ENCODE measurements around the gene SYNDIG1.

The SYNDIG1 gene

DNA sequence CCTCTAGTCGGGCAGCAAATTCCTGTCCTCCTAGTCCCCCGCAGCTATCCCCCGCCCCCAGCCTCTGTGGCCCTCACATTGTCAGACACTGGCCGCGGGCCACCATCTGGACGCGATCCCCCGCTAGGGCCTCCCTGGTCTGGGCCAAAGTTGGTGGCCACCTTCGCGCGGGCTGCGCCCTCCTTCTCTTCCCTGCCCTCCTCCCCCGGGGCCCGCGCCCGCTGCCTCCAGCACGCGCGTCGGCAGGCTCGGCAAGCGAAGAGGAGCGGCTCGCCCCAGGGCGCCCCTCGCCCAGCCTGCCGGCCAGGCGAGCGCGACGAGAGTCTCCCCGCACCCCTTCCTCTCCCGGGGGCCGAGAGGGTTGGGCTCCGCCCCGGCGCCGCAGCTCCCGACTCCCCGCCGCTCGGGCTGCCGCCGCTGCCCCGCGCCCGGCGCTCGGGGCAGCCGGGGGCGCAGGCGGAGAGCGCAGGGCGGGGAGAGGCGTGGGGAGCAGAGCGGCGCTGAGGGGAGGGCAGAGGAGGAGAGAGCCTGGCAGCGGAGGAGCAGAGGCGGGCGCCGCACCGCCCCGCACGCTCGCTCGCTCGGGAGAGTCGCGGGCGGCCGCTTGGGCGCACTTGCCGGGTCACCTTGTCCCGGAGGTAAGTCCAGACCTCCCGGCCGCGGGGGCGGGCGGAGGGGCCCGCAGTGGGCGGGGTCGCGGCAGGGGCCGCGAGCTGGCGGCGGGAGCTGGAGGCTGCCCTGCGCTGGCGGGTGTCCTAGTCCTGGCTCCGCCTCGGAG, at the start of gene SYNDIG1:
SYNDIG1 (plus strand) TSS at position 514 of the 778 bp plus-strand sequence. CDS start 73,469 bp downstream, outside the sequence.
- TF ChIP-seq, protein P1, sequence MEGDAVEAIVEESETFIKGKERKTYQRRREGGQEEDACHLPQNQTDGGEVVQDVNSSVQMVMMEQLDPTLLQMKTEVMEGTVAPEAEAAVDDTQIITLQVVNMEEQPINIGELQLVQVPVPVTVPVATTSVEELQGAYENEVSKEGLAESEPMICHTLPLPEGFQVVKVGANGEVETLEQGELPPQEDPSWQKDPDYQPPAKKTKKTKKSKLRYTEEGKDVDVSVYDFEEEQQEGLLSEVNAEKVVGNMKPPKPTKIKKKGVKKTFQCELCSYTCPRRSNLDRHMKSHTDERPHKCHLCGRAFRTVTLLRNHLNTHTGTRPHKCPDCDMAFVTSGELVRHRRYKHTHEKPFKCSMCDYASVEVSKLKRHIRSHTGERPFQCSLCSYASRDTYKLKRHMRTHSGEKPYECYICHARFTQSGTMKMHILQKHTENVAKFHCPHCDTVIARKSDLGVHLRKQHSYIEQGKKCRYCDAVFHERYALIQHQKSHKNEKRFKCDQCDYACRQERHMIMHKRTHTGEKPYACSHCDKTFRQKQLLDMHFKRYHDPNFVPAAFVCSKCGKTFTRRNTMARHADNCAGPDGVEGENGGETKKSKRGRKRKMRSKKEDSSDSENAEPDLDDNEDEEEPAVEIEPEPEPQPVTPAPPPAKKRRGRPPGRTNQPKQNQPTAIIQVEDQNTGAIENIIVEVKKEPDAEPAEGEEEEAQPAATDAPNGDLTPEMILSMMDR (IDR thresholded peaks at IDR 0.05; ENCODE audit: low read length, missing control alignments), result no peak
- DNase-seq (ENCODE audit: low read depth), result no peak
- H3K4me3 ChIP-seq (replicated peaks; ENCODE audit: low read depth, low read length), result no peak within 1 kb of the TSS

DNA sequence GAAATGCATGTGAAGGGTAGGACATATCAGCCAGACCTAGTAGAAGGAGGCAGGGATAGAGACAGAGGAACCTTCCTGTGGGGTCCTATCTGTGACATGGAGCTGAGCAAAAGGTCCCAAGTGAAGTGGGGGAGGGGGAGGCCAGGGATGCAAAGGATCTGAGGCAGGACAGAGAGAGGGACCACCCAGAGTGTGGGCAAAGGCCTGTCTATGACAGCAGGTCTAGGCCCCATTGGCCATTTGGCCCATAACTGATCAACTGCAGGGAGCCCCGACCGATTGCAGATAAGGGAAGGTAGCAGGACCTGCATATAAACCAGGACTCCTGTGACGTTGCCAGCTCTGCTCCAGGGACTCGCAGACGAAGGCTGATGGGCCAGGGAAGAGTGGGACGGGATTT, 49.6 kb upstream of the SYNDIG1 start:
- no peak overlapping the region for H3K4me3 ChIP-seq (replicated peaks; ENCODE audit: low read depth, low read length)
- TF ChIP-seq, protein P1 (IDR thresholded peaks at IDR 0.05; ENCODE audit: low read length, missing control alignments), result no peak
- DNase-seq (ENCODE audit: low read depth), result no peak

DNA sequence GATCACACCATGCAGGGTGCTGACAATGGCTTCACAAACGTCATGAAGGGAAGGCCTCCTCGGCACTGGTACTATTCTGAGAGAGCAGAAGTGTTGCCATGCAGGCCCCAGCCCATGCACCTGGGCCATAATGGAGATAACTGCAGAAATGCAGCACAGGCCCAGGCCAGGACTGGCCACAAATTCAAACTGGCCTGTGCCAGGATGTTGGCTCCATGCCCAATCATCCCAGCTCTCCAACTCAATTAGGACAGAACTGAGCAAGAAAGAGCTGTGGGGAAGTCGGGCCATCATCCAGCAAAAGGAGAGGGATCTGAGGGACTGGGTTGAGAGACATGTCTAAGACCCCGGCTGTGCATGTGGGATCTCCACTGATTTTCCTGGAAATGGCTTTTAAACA, 48.9 kb upstream of the SYNDIG1 start:
- no peak overlapping the region for H3K4me3 ChIP-seq (replicated peaks; ENCODE audit: low read depth, low read length)
- TF ChIP-seq, protein P1 (IDR thresholded peaks at IDR 0.05; ENCODE audit: low read length, missing control alignments), result no peak
- DNase-seq (ENCODE audit: low read depth), result no peak

DNA sequence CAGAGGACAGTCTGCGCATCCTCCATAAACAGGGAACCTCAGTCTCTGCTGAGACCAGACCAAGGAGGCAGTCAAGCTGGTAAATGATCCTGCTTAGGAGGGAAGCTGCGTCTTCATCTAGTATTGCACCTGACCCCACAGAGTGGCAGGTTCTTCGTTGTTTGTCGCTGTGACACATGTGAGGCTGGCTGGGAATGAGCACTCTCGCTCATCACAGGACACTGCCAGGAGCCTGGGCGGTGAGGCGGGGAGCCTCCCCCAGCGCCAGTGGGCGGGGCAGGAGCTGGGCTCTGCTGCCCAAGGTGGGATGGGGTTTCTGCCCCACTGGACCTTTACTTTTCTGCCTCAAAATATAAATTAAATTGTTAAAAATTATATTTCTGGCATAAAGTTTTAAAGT, 48.4 kb upstream of the SYNDIG1 start:
- no peak overlapping the region for H3K4me3 ChIP-seq (replicated peaks; ENCODE audit: low read depth, low read length)
- TF ChIP-seq, protein P1 (IDR thresholded peaks at IDR 0.05; ENCODE audit: low read length, missing control alignments), result no peak
- DNase-seq (ENCODE audit: low read depth), result no peak

DNA sequence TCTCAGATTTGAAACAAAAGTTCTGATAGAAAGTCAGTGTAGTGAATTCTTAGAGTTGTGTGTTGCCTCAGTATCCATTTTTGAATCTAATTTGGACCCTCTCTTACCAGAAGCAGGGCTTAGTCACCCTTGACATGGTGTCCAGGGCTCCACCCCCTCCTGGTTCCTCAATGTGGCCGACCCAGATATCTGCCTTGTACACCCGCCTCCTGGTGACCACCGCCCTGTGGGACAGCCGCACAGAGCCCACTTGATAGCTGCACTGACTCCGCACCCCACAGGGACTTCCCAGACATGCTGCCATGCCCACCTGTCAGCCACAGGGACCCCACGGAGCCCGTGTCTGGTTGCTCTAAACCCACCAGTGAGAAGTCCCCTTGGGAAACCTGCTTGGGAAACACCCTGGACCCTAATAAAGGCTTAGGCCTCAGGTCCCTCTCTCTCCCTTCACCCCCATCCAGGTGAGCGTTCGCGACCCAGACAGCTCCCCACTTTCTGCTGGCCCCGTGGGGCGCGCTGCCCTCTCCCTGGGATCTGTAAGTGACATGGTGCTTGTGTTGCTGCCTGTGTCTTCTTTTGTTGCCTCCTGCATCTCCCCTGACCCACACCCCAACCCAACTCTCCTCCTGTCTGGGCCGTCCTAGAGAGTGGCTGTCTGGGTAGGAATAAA, 47.2 kb upstream of the SYNDIG1 start:
- TF ChIP-seq, protein P1 (IDR thresholded peaks at IDR 0.05; ENCODE audit: low read length, missing control alignments), result no peak
- H3K4me3 ChIP-seq (replicated peaks; ENCODE audit: low read depth, low read length), result no peak overlapping the region
- no peak for DNase-seq (ENCODE audit: low read depth)

DNA sequence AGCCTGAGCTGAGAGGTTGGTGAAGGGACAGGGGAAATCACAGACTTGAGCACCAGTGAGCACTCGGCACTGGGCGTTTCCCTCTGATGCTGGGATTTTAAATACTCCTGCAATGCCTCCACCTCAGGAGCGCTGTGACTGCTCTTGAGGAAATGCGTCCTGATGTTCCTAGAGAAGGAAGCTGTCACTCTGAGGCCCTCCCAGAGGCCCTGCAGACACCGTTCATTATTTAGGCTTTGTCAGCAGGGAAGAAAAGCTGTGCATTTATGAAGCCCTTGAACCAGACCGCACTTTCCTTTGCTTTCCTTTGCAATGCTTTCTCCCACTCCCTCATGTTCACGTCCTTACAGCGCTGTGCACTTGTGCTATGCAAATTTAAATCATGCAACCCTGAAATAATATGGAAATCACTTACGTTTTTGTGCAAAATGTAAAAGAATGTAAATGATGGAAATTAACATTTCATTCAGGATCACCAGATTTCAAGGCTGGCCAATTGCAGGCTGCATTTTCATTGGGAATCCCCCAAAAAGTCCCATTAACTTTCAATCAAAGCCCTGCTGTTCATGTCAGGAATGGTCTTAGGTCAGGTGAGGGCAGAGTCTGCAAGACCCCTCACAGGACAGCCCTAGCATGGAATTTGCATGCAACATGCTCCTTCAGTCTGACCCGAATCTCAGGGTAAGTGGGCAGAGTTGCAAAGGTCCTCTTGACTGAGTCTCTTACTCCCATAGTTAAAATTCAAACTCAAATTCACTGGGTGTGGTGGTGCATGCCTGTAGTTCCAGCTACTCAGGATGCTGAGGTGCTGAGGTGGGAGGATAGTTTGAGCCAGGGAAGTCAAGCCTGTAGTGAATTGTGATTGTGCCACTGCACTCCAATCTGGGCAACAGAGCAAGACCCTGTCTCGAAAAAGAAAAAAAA, 45.8 kb upstream of the SYNDIG1 start:
- H3K4me3 ChIP-seq (replicated peaks; ENCODE audit: low read depth, low read length), result no peak overlapping the region
- DNase-seq (ENCODE audit: low read depth), result no peak
- TF ChIP-seq, protein P1 (IDR thresholded peaks at IDR 0.05; ENCODE audit: low read length, missing control alignments), result no peak
